HepG2 (cell line): Measurements from ENCODE around the gene PERP. TPM values are rescaled to one million over a fixed set of nuclear protein-coding genes. Genes with fewer than 3 reads are reported as not detected.

Experiments used
- ATF2 ChIP-seq: sonication (generic); formaldehyde crosslinking; IDR thresholded peaks from 2 replicates; pipeline ENCODE4 v1.4.0; 2020; ENCODE audit warnings: missing genetic modification reagents
- ERF ChIP-seq: IDR thresholded peaks from 2 replicates; pipeline ENCODE4 v1.6.1; 2018; ENCODE audit warnings: missing biosample characterization, missing genetic modification reagents
- FOXJ3 ChIP-seq: sonication (generic); formaldehyde crosslinking; IDR thresholded peaks from 2 replicates; pipeline ENCODE4 v1.4.0; 2020; ENCODE audit warnings: missing genetic modification reagents, mild to moderate bottlenecking, borderline replicate concordance
- HNF1B ChIP-seq: sonication (generic); formaldehyde crosslinking; IDR thresholded peaks from 2 replicates; pipeline ENCODE4 v1.5.1; 2020; ENCODE audit warnings: mild to moderate bottlenecking, moderate library complexity, missing genetic modification reagents
- KLF16 ChIP-seq, 2 experiments: sonication (generic) in 1 of 2; formaldehyde crosslinking in 1 of 2; IDR thresholded peaks; 2 replicates each; pipeline versions ENCODE4 v1.6.1 to v1.8.0; 2016 to 2023; ENCODE audit warnings: missing genetic modification reagents in 2 of 2, missing compliant biosample characterization in 1 of 2
- LCORL ChIP-seq, 2 experiments: fragments of 450-650 bp in 1 of 2; sonication (generic) in 1 of 2; formaldehyde crosslinking in 1 of 2; IDR thresholded peaks; 2 replicates each; pipeline versions ENCODE4 v1.5.0 to v1.6.1; 2017 to 2020; ENCODE audit warnings: antibody characterized with exemption in 1 of 2, missing genetic modification reagents in 1 of 2
- MATR3 ChIP-seq: sonication (generic); formaldehyde crosslinking; IDR thresholded peaks from 2 replicates; pipeline ENCODE4 v1.4.0; 2020; ENCODE audit warnings: missing genetic modification reagents
- NCOR1 ChIP-seq: fragments of 200-600 bp; sonication (generic); IDR thresholded peaks from 2 replicates; pipeline ENCODE4 v1.7.0; 2017; ENCODE audit warnings: antibody characterized with exemption, low read length, borderline replicate concordance
- RORA ChIP-seq: sonication (generic); formaldehyde crosslinking; IDR thresholded peaks from 2 replicates; pipeline ENCODE4 v1.5.0; 2020; ENCODE audit warnings: mild to moderate bottlenecking, missing genetic modification reagents, moderate library complexity
- SP4 ChIP-seq: sonication (generic); formaldehyde crosslinking; IDR thresholded peaks from 2 replicates; pipeline ENCODE4 v1.8.1; 2023; ENCODE audit warnings: mild to moderate bottlenecking, missing genetic modification reagents
- TFAP4 ChIP-seq: sonication (generic); IDR thresholded peaks from 2 replicates; pipeline ENCODE4 v1.6.1; 2016; ENCODE audit warnings: low read depth, borderline replicate concordance
- THAP7 ChIP-seq: sonication (generic); formaldehyde crosslinking; IDR thresholded peaks from 2 replicates; pipeline ENCODE4 v1.8.1; 2023; ENCODE audit warnings: mild to moderate bottlenecking, missing genetic modification reagents
- ZBTB38 ChIP-seq: sonication (generic); formaldehyde crosslinking; IDR thresholded peaks from 2 replicates; pipeline ENCODE4 v1.5.1; 2020; ENCODE audit warnings: mild to moderate bottlenecking, missing genetic modification reagents
- ZFP36L1 ChIP-seq: sonication (generic); formaldehyde crosslinking; IDR thresholded peaks from 2 replicates; pipeline ENCODE4 v1.8.0; 2022; ENCODE audit warnings: mild to moderate bottlenecking, missing genetic modification reagents, moderate library complexity
- ZNF12 ChIP-seq: sonication (generic); formaldehyde crosslinking; IDR thresholded peaks from 2 replicates; pipeline ENCODE4 v1.5.0; 2020; ENCODE audit warnings: missing genetic modification reagents
- ZNF136 ChIP-seq: sonication (generic); formaldehyde crosslinking; IDR thresholded peaks from 2 replicates; pipeline ENCODE4 v1.8.1; 2022; ENCODE audit warnings: low read depth, mild to moderate bottlenecking, moderate library complexity, missing genetic modification reagents
- ZNF292 ChIP-seq: sonication (generic); formaldehyde crosslinking; IDR thresholded peaks from 2 replicates; pipeline ENCODE4 v1.8.1; 2022; ENCODE audit warnings: mild to moderate bottlenecking, low read depth, missing genetic modification reagents, borderline replicate concordance
- ZNF44 ChIP-seq: sonication (generic); formaldehyde crosslinking; IDR thresholded peaks from 2 replicates; pipeline ENCODE4 v1.5.1; 2020; ENCODE audit warnings: mild to moderate bottlenecking, missing genetic modification reagents
- ZNF660 ChIP-seq: sonication (generic); formaldehyde crosslinking; IDR thresholded peaks from 2 replicates; pipeline ENCODE4 v1.5.1; 2020; ENCODE audit warnings: mild to moderate bottlenecking, low read depth, missing genetic modification reagents, borderline replicate concordance
- ZUFSP ChIP-seq: sonication (generic); formaldehyde crosslinking; IDR thresholded peaks from 2 replicates; pipeline ENCODE4 v1.9.0; 2021; ENCODE audit warnings: missing genetic modification reagents, mild to moderate bottlenecking, borderline replicate concordance
- polyA plus RNA-seq, 8 experiments: library from polyadenylated mRNA; depleted of rRNA in 3 of 8; stranded (reverse) in 7 of 8; unstranded in 1 of 8; fragments of >200 nt; fragmentation: Illumina TruSeq in 4 of 8; extraction: Trizol in 4 of 8; gene quantifications; 2 replicates each; pipeline versions ENCODE4 v1.2.1 to v1.2.3, GENCODE V29; 2011 to 2016; ENCODE audit warnings: low read depth in 4 of 8, missing spikeins in 1 of 8, mixed read lengths in 1 of 8; ENCODE audit not compliant: insufficient read depth in 1 of 8
- total RNA-seq, 5 experiments: library from RNA; depleted of rRNA; stranded (reverse); fragments of >200 nt; fragmentation: Illumina TruSeq; extraction: Trizol; gene quantifications; 2 replicates each; pipeline ENCODE4 v1.2.3, GENCODE V29; 2016; ENCODE audit warnings: low read depth in 1 of 5

The PERP gene
- total and polyA plus RNA-seq, 2 of the 13 experiments (the other 11 are each of a cell fraction or from before 2014, with no cell fraction given): 26.0 to 53.0 TPM

GRCh38 chr6:138107752-138108592, 753 bp upstream of the PERP start (continued):
- peak; percentile 76 for TF ChIP-seq TFAP4
- no peak for TF ChIP-seq ZFP36L1
- TF ChIP-seq HNF1B (CRISPR knock-in tag): no peak; the same call in 1 of the 2 replicates
- peak; percentile 59; the same call in 1 of the 2 replicates for TF ChIP-seq FOXJ3 (CRISPR knock-in tag)
- TF ChIP-seq KLF16 (CRISPR knock-in tag; IDR thresholded peaks at IDR 0.05): no peak
- TF ChIP-seq ZNF44 (CRISPR knock-in tag): peak; percentile 77
- TF ChIP-seq ZUFSP (CRISPR knock-in tag): no peak
- TF ChIP-seq ERF (CRISPR knock-in tag): no peak
- TF ChIP-seq ZNF292 (CRISPR knock-in tag): 0 out of 2 replicates have a peak, but pooled peaks have one; percentile 28
- TF ChIP-seq NCOR1: peak; percentile 69
- TF ChIP-seq ZNF136 (CRISPR knock-in tag): 0 out of 2 replicates have a peak, but pooled peaks have one; percentile 8
- TF ChIP-seq MATR3 (CRISPR knock-in tag): no peak
- no peak for TF ChIP-seq LCORL (IDR thresholded peaks at IDR 0.05)
- no peak; the same call in 1 of the 2 replicates for TF ChIP-seq LCORL (CRISPR knock-in tag; IDR thresholded peaks at IDR 0.05)
- TF ChIP-seq SP4 (CRISPR knock-in tag): peak; percentile 68; the same call in 1 of the 2 replicates
- TF ChIP-seq ZBTB38: no peak
- no peak for TF ChIP-seq ZNF660 (CRISPR knock-in tag)
- no peak for TF ChIP-seq ATF2 (CRISPR knock-in tag)
- TF ChIP-seq THAP7 (CRISPR knock-in tag): 0 out of 2 replicates have a peak, but pooled peaks have one; percentile 16
- no peak for TF ChIP-seq RORA (CRISPR knock-in tag)
- no peak for TF ChIP-seq ZNF12 (CRISPR knock-in tag)
- TF ChIP-seq, all 625 proteins: peak for 75
